HEK293 (cell line): ENCODE results near the gene EPOP.

ENCODE experiments used
- CTCF ChIP-seq: fragments of 450-650 bp; formaldehyde crosslinking; IDR thresholded peaks from 2 replicates; pipeline ENCODE4 v1.5.1; 2016; ENCODE audit warnings: missing biosample characterization, missing genetic modification characterization
- YY1 ChIP-seq: fragments of 450-650 bp; formaldehyde crosslinking; IDR thresholded peaks from 2 replicates; pipeline ENCODE4 v1.5.1; 2018; ENCODE audit warnings: missing biosample characterization, missing genetic modification characterization
- ZNF2 ChIP-seq: fragments of 450-650 bp; formaldehyde crosslinking; IDR thresholded peaks from 2 replicates; pipeline ENCODE4 v1.5.1; 2016; ENCODE audit warnings: missing biosample characterization, missing genetic modification characterization
- ZNF777 ChIP-seq: fragments of 450-650 bp; formaldehyde crosslinking; IDR thresholded peaks from 2 replicates; pipeline ENCODE4 v1.5.1; 2017; ENCODE audit warnings: missing biosample characterization, missing genetic modification characterization, borderline replicate concordance
- ZSCAN18 ChIP-seq: fragments of 450-650 bp; formaldehyde crosslinking; IDR thresholded peaks from 2 replicates; pipeline ENCODE4 v1.5.1; 2016; ENCODE audit warnings: missing biosample characterization, missing genetic modification characterization
- TF ChIP-seq, protein P1 (sequence below): fragments of 450-650 bp; formaldehyde crosslinking; IDR thresholded peaks from 2 replicates; pipeline ENCODE4 v1.5.1; 2016; ENCODE audit warnings: missing biosample characterization, missing genetic modification characterization

DNA sequence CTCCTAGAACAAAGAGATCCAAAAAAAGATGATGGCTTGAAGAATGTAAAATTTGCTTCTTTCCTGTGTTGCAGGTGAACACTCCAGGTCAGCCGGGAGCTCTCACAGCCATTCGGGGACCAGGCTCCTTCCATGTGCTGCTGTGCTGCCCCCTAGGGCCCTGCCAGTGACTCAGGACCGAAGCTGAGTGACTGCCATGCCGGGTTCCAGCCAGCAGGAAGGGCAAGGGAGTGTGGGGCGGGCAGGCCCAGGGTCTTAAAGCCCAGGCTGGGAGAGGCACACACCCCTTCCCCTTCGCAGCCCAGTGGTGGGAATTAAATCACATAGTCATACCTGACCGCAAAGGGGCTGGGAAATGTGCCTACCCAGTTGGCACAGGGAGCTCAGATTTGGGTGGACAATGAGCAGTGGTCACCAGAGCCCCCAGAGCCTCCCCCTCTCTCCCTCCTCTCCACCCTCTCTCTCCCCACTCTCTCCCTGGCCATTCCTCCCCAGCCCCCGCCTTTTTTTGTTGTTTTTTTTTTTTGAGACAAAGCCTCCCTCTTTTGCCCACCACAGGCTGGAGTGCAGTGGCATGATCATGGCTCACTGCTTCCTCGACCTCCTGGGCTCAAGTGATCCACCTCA, 11.5 kb downstream of the EPOP start:
- no peak for TF ChIP-seq YY1 (tag by site-specific recombination)
- peak; percentile 92 for TF ChIP-seq CTCF (tag by site-specific recombination)
- TF ChIP-seq, protein P1, sequence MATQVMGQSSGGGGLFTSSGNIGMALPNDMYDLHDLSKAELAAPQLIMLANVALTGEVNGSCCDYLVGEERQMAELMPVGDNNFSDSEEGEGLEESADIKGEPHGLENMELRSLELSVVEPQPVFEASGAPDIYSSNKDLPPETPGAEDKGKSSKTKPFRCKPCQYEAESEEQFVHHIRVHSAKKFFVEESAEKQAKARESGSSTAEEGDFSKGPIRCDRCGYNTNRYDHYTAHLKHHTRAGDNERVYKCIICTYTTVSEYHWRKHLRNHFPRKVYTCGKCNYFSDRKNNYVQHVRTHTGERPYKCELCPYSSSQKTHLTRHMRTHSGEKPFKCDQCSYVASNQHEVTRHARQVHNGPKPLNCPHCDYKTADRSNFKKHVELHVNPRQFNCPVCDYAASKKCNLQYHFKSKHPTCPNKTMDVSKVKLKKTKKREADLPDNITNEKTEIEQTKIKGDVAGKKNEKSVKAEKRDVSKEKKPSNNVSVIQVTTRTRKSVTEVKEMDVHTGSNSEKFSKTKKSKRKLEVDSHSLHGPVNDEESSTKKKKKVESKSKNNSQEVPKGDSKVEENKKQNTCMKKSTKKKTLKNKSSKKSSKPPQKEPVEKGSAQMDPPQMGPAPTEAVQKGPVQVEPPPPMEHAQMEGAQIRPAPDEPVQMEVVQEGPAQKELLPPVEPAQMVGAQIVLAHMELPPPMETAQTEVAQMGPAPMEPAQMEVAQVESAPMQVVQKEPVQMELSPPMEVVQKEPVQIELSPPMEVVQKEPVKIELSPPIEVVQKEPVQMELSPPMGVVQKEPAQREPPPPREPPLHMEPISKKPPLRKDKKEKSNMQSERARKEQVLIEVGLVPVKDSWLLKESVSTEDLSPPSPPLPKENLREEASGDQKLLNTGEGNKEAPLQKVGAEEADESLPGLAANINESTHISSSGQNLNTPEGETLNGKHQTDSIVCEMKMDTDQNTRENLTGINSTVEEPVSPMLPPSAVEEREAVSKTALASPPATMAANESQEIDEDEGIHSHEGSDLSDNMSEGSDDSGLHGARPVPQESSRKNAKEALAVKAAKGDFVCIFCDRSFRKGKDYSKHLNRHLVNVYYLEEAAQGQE (tag by site-specific recombination) = no peak
- no peak for TF ChIP-seq ZSCAN18 (tag by site-specific recombination)
- TF ChIP-seq ZNF2 (tag by site-specific recombination) = no peak
- TF ChIP-seq ZNF777 = no peak
